HCT116 (cell line): ENCODE measurements around the gene STAT4. TPM values are rescaled to one million over a fixed set of nuclear protein-coding genes. Genes with fewer than 3 reads are reported as not detected.

ENCODE experiments used
- ATAC-seq: fragments of 200-7000 bp; cut with Tn5 transposase; 2 replicates; pipeline ENCODE4 v1.9.1; 2020; ENCODE audit warnings: mild to moderate bottlenecking, moderate library complexity
- BruUV-seq: library from RNA; stranded (reverse); fragments of 400-500 nt; replicated peaks from 2 replicates; lab custom pipeline; 2021; lab: Mats Ljungman, UMichigan
- CTCF ChIA-PET: fragments of 300-600 bp; sonication (Branson Sonifier 250); formaldehyde crosslinking; loops from one replicate; lab custom pipeline; 2021; ENCODE audit warnings: antibody characterized with exemption; lab: Charles Lee
- POLR2A ChIA-PET: fragments of 300-600, 350-600 bp; sonication (Branson Sonifier 250); formaldehyde crosslinking; loops from one replicate; lab custom pipeline; 2021; ENCODE audit warnings: antibody characterized with exemption; lab: Charles Lee
- RAD21 ChIA-PET, 2 experiments: fragments of 300-600 bp; sonication (Branson Sonifier 250); formaldehyde crosslinking; loops; one replicate each; lab custom pipeline; 2023; ENCODE audit warnings: low total read pairs in 2 of 2; ENCODE audit not compliant: uncharacterized antibody in 2 of 2, unreplicated experiment in 2 of 2, low non-redundant PET in 1 of 2; lab: Charles Lee
- DNase-seq: peaks from one replicate; pipeline ENCODE4 v3.0.0-alpha.2; 2010; ENCODE audit warnings: low read depth, low spot score
- H2AFZ ChIP-seq: fragments of 200-600 bp; shearing (Covaris generic), sonication (generic); 2 replicates; pipeline ENCODE4 v1.6.1; 2017; ENCODE audit warnings: low read depth, mixed run types, mixed read lengths, antibody characterized with exemption, low read length; ENCODE audit not compliant: poor library complexity, severe bottlenecking
- H3K27ac ChIP-seq: 2 replicates; pipeline ENCODE4 v1.5.1; 2012; ENCODE audit warnings: low read depth, low read length
- H3K27me3 ChIP-seq: fragments of 200-600 bp; sonication (generic); 2 replicates; pipeline ENCODE4 v1.6.1; 2016; ENCODE audit warnings: mixed run types, low read length, mixed read lengths; ENCODE audit not compliant: insufficient read depth
- H3K36me3 ChIP-seq, 2 experiments: fragments of 200-500 bp in 1 of 2; fragments of 200-600 bp in 1 of 2; sonication (Bioruptor generic) in 1 of 2; sonication (generic) in 1 of 2; 2 replicates each; pipeline versions ENCODE4 v1.5.1 to v1.6.1; 2014 to 2016; ENCODE audit warnings: low read length in 2 of 2, inconsistent platforms in 1 of 2, mixed read lengths in 1 of 2, mixed run types in 1 of 2; ENCODE audit not compliant: insufficient read depth in 2 of 2, control insufficient read depth in 1 of 2
- H3K4me1 ChIP-seq, 2 experiments: fragments of 200-600 bp in 1 of 2; sonication (generic) in 1 of 2; 2 replicates each; pipeline versions ENCODE4 v1.5.1 to v1.6.1; 2012 to 2017; ENCODE audit warnings: low read length in 2 of 2, inconsistent platforms in 1 of 2, mild to moderate bottlenecking in 1 of 2, mixed read lengths in 1 of 2, mixed run types in 1 of 2, moderate library complexity in 1 of 2; ENCODE audit not compliant: insufficient read depth in 2 of 2, control insufficient read depth in 1 of 2
- H3K4me2 ChIP-seq: fragments of 200-600 bp; sonication (generic); 2 replicates; pipeline ENCODE4 v1.6.1; 2017; ENCODE audit warnings: mixed run types, low read length, mixed read lengths
- H3K4me3 ChIP-seq, 2 experiments: fragments of 200-600 bp in 1 of 2; sonication (generic) in 1 of 2; replicated peaks in 1 of 2; 2 replicates each; pipeline ENCODE4 v1.5.1; 2011 to 2016; ENCODE audit warnings: low read length in 2 of 2, control low read depth in 1 of 2, low read depth in 1 of 2, mild to moderate bottlenecking in 1 of 2, mixed read lengths in 1 of 2, mixed run types in 1 of 2
- H3K79me2 ChIP-seq: fragments of 200-600 bp; sonication (generic); 2 replicates; pipeline ENCODE4 v1.6.1; 2017; ENCODE audit warnings: mild to moderate bottlenecking, mixed run types, low read length, moderate library complexity, mixed read lengths; ENCODE audit not compliant: insufficient read depth
- H3K9ac ChIP-seq: fragments of 200-600 bp; sonication (generic); 2 replicates; pipeline ENCODE4 v1.6.1; 2016; ENCODE audit warnings: low read length, mixed read lengths
- H3K9me2 ChIP-seq: fragments of 200-600 bp; sonication (generic), shearing (Covaris generic); 2 replicates; pipeline ENCODE4 v1.6.1; 2017; ENCODE audit warnings: mixed run types, mild to moderate bottlenecking, moderate library complexity; ENCODE audit not compliant: insufficient read depth
- H3K9me3 ChIP-seq, 2 experiments: fragments of 200-500 bp in 1 of 2; fragments of 200-600 bp in 1 of 2; sonication (Bioruptor generic) in 1 of 2; sonication (generic) in 1 of 2; 2 replicates each; pipeline ENCODE4 v1.6.1; 2014 to 2017; ENCODE audit warnings: low read length in 2 of 2, mixed read lengths in 2 of 2, inconsistent platforms in 1 of 2, low read depth in 1 of 2, mild to moderate bottlenecking in 1 of 2, mixed run types in 1 of 2, moderate library complexity in 1 of 2; ENCODE audit not compliant: control insufficient read depth in 1 of 2, insufficient read depth in 1 of 2
- H4K20me1 ChIP-seq: fragments of 200-600 bp; sonication (generic), shearing (Covaris generic); 2 replicates; pipeline ENCODE4 v1.6.1; 2017; ENCODE audit warnings: mixed run types, mild to moderate bottlenecking, moderate library complexity; ENCODE audit not compliant: insufficient read depth
- EGR1 ChIP-seq: IDR thresholded peaks from 2 replicates; pipeline ENCODE4 v1.6.1; 2012; ENCODE audit warnings: low read depth
- EZH2 ChIP-seq: fragments of 200-600 bp; sonication (generic); IDR thresholded peaks from 2 replicates; pipeline ENCODE4 v1.6.1; 2017; ENCODE audit warnings: antibody characterized with exemption, mixed run types
- JUND ChIP-seq: IDR thresholded peaks from 2 replicates; pipeline ENCODE4 v1.6.1; 2012
- SRF ChIP-seq: IDR thresholded peaks from 2 replicates; pipeline ENCODE4 v1.6.1; 2012; ENCODE audit warnings: low read depth
- ZNF274 ChIP-seq: fragments of 200-500 bp; sonication (Bioruptor generic); IDR thresholded peaks from 2 replicates; pipeline ENCODE4 v1.6.1; 2014; ENCODE audit warnings: mild to moderate bottlenecking, low read depth, low read length, inconsistent platforms
- intact Hi-C: fragments of 100-400 bp; cut with micrococcal nuclease; formaldehyde crosslinking; loops from 2 replicates; pipeline ENCODE4 v1.10.0; 2022
- total RNA-seq: library from RNA; stranded (reverse); gene quantifications from one replicate; pipeline ENCODE4 v1.2.1, GENCODE V29; 2021; ENCODE audit not compliant: unreplicated experiment
- TF ChIP-seq, protein P1 (sequence below): IDR thresholded peaks from 2 replicates; pipeline ENCODE4 v1.6.1; 2011; ENCODE audit warnings: mild to moderate bottlenecking, low read length, moderate library complexity; ENCODE audit not compliant: insufficient replicate concordance; ENCODE audit errors: extremely low read depth
- TF ChIP-seq, protein P2 (sequence below): IDR thresholded peaks from 2 replicates; pipeline ENCODE4 v1.6.1; 2012

STAT4 gene
- total RNA-seq, 1 experiment from 2014 or later: 2.0 TPM

- no TSS peak for BruUV-seq
- ATAC-seq (no peak), DNase-seq (no peak)
- Histone ChIP-seq H3K27me3 (no peaks in the 10 kb centered on the region), H3K4me3 (no peak overlapping the region), H2AFZ (no peak overlapping the region), H3K36me3 (peaks cover 70 to 86% of the 10 kb centered on the region in 2 experiments), H3K27ac (no peak overlapping the region), H3K79me2 (no peaks in the 10 kb centered on the region), H4K20me1 (no peaks in the 10 kb centered on the region), H3K4me1 (no peaks in the 10 kb centered on the region), H3K9me2 (no peaks in the 10 kb centered on the region), H3K9me3 (no peaks in the 10 kb centered on the region), H3K4me2 (no peak overlapping the region), H3K9ac (no peak overlapping the region)
- TF ChIP-seq SRF (no peak), ZNF274 (no peak), EGR1 (no peak), EZH2 (no peak), JUND (no peak)
- TF ChIP-seq, protein P1, sequence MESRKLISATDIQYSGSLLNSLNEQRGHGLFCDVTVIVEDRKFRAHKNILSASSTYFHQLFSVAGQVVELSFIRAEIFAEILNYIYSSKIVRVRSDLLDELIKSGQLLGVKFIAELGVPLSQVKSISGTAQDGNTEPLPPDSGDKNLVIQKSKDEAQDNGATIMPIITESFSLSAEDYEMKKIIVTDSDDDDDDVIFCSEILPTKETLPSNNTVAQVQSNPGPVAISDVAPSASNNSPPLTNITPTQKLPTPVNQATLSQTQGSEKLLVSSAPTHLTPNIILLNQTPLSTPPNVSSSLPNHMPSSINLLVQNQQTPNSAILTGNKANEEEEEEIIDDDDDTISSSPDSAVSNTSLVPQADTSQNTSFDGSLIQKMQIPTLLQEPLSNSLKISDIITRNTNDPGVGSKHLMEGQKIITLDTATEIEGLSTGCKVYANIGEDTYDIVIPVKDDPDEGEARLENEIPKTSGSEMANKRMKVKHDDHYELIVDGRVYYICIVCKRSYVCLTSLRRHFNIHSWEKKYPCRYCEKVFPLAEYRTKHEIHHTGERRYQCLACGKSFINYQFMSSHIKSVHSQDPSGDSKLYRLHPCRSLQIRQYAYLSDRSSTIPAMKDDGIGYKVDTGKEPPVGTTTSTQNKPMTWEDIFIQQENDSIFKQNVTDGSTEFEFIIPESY: no peak
- TF ChIP-seq, protein P2, sequence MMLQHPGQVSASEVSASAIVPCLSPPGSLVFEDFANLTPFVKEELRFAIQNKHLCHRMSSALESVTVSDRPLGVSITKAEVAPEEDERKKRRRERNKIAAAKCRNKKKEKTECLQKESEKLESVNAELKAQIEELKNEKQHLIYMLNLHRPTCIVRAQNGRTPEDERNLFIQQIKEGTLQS: no peak
- RAD21 ChIA-PET: no interaction called here
- POLR2A ChIA-PET: no interaction called here
- CTCF ChIA-PET: no interaction called here
- intact Hi-C loops: no loop called here
Measured at GRCh38 chr2:191003405-191004309, 147.1 kb downstream of the STAT4 start.
